Measurements from ENCODE around the gene ERMP1. TPM values are rescaled to one million over a fixed set of nuclear protein-coding genes. Genes with fewer than 3 reads are reported as not detected.

Gene ERMP1
- total RNA-seq, 1 donor from 2014 or later, result 7.6 TPM

DNA sequence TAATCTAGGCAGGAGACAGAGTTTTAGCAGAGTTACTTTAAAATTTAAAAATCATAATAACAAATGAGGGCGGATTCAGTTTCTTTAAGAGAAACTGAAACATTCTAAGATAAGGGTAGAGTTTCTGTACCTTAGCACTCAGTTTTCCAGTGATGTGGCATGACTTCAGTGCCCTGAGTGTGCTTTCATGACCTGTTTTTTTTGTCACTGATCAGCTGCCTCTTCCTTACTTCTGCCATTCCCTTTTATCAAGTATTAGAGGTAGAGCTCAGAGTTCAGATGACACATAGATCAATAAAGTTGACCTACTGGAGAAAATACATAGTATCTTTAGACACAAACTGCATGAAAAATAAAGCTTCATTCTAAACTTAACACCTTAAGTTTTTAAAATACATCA lies 82.3 kb downstream of the ERMP1 start:
- no peak for DNase-seq (ENCODE audit: low spot score)
- Mint-ChIP-seq H3K9me3 (ENCODE audit: low read depth) (peaks cover 6% of the 10 kb centered on the region), H3K4me3 (ENCODE audit: unreplicated experiment) (no peak overlapping the region), H3K36me3 (ENCODE audit: low read depth) (peaks cover 20% of the 10 kb centered on the region), H3K4me1 (ENCODE audit: low read depth) (no peaks in the 10 kb centered on the region), H3K27me3 (ENCODE audit: low read depth) (no peaks in the 10 kb centered on the region), H3K27ac (ENCODE audit: unreplicated experiment) (no peak overlapping the region)
- TF ChIP-seq, protein P1, sequence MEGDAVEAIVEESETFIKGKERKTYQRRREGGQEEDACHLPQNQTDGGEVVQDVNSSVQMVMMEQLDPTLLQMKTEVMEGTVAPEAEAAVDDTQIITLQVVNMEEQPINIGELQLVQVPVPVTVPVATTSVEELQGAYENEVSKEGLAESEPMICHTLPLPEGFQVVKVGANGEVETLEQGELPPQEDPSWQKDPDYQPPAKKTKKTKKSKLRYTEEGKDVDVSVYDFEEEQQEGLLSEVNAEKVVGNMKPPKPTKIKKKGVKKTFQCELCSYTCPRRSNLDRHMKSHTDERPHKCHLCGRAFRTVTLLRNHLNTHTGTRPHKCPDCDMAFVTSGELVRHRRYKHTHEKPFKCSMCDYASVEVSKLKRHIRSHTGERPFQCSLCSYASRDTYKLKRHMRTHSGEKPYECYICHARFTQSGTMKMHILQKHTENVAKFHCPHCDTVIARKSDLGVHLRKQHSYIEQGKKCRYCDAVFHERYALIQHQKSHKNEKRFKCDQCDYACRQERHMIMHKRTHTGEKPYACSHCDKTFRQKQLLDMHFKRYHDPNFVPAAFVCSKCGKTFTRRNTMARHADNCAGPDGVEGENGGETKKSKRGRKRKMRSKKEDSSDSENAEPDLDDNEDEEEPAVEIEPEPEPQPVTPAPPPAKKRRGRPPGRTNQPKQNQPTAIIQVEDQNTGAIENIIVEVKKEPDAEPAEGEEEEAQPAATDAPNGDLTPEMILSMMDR (IDR thresholded peaks at IDR 0.05), result no peak

DNA sequence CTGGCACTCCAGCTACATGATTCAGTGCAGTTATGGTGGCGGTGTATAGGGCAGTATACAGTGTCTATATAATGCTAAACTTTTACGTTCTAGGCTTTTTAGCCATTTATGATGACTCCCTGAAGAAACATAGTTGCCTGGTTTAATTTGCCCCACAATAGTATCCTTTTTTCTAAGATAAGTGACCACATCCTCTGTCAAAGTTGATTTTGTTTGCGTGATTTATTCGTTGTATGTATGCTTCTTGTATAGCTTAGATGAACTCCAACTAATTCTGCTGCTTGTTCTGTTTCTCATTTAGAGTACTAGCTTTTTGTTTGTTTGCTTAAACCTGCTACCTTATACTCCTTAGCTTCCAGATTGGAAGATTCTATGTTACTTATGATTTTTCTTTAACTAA lies 83.6 kb downstream of the ERMP1 start:
- TF ChIP-seq, protein P1 (IDR thresholded peaks at IDR 0.05), result no peak
- Mint-ChIP-seq H3K9me3 (ENCODE audit: low read depth) (peaks cover 6% of the 10 kb centered on the region), H3K4me3 (ENCODE audit: unreplicated experiment) (no peak overlapping the region), H3K27ac (ENCODE audit: unreplicated experiment) (no peak overlapping the region), H3K4me1 (ENCODE audit: low read depth) (no peaks in the 10 kb centered on the region), H3K36me3 (ENCODE audit: low read depth) (peaks cover 25% of the 10 kb centered on the region), H3K27me3 (ENCODE audit: low read depth) (no peaks in the 10 kb centered on the region)
- DNase-seq (ENCODE audit: low spot score), result no peak

DNA sequence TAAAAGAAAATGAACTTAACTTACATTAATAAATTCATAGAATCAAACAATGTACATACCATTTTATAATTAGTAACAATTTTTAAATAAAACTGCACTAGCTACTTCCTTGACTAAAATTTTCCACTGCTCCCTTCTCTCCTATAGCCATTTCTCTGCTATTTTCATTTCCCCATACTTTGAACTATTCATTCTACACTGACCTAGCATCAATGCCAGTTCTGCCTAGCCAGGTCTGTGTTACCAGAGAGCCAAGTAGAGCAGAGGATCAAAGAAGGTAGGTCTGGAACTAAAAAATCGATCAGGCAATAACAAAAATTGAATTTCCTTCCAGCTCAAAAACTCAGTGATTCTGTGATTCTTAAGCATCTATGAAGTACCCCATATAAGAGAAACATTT lies 84.5 kb downstream of the ERMP1 start:
- Mint-ChIP-seq H3K9me3 (ENCODE audit: low read depth) (peaks cover 6% of the 10 kb centered on the region), H3K27ac (ENCODE audit: unreplicated experiment) (no peak overlapping the region), H3K4me3 (ENCODE audit: unreplicated experiment) (no peak overlapping the region), H3K36me3 (ENCODE audit: low read depth) (peaks cover 25% of the 10 kb centered on the region), H3K27me3 (ENCODE audit: low read depth) (no peaks in the 10 kb centered on the region), H3K4me1 (ENCODE audit: low read depth) (no peaks in the 10 kb centered on the region)
- TF ChIP-seq, protein P1 (IDR thresholded peaks at IDR 0.05), result no peak
- no peak for DNase-seq (ENCODE audit: low spot score)

DNA sequence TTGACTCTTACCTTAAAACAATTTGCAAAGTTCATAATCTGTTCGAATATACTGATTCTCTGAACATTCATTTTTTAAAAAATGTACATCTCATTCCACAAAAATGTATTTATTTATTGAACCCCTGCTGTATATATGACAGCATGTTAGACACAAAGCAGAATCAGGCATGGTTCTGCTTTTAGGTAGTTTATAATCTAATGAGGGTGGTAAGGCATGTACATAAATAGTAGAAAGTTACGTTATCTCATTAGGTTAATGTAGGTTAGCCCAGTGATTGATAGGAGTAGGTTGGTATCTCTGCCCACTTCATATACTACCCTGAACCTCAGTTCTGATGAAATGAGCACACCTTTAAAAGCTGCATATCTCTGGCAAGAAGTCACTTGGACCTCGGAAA lies 89.8 kb downstream of the ERMP1 start:
- Mint-ChIP-seq H3K27me3 (ENCODE audit: low read depth) (no peaks in the 10 kb centered on the region), H3K4me1 (ENCODE audit: low read depth) (peaks cover 20% of the 10 kb centered on the region), H3K4me3 (ENCODE audit: unreplicated experiment) (no peak overlapping the region), H3K27ac (ENCODE audit: unreplicated experiment) (no peak overlapping the region), H3K36me3 (ENCODE audit: low read depth) (peaks cover 31% of the 10 kb centered on the region), H3K9me3 (ENCODE audit: low read depth) (peaks cover 4% of the 10 kb centered on the region)
- DNase-seq (ENCODE audit: low spot score), result no peak
- TF ChIP-seq, protein P1 (IDR thresholded peaks at IDR 0.05), result no peak

DNA sequence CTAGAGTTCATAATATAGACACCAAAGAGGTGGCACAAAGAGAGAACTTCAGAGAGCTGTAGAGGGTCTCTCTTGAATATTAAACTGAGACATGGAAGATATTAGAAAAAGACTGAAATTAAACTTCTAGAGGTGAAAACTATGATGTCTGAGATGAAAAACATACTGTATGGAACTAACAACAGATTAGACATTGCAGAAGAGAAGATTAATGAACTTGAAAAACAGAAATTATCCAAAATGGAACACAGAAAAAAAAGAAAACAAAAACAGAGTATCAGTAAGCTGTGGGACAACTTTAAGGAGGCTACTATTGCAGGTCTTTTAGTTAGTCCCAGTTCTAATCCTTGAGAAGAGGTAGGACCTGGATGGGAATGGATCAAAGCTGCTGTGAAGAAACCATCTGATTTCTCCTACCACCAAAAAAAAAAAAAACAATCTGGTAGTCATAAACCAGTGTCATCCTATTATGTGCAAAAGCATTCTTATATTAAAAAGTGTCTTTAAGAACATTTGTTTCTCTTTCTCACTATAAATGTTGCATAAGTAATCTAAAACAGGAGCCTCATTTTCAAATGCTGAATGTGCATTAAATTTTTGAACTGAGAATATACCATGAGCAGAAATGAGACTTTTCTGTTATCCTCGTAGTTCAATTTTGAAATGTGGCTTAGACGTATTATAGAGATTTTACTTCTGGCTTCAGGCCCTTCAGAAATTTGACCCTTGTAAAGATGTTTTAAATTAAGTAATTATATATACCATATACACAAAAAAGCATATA lies 96.2 kb downstream of the ERMP1 start:
- Mint-ChIP-seq H3K27me3 (ENCODE audit: low read depth) (no peaks in the 10 kb centered on the region), H3K4me3 (ENCODE audit: unreplicated experiment) (no peak overlapping the region), H3K36me3 (ENCODE audit: low read depth) (peaks cover 24% of the 10 kb centered on the region), H3K9me3 (ENCODE audit: low read depth) (peaks cover 3% of the 10 kb centered on the region), H3K4me1 (ENCODE audit: low read depth) (peaks cover 9% of the 10 kb centered on the region), H3K27ac (ENCODE audit: unreplicated experiment) (no peak overlapping the region)
- DNase-seq (ENCODE audit: low spot score), result no peak
- TF ChIP-seq, protein P1 (IDR thresholded peaks at IDR 0.05), result no peak

Data from chondrocyte (in vitro differentiated cells).